Panc1 (cell line): ENCODE data around the gene PDE9A.

Source experiments
- CTCF ChIP-seq: fragments of 450-650 bp; IDR thresholded peaks from 2 replicates; pipeline ENCODE4 v1.5.1; 2017; ENCODE audit warnings: mild to moderate bottlenecking
- POLR2AphosphoS5 ChIP-seq: IDR thresholded peaks from 2 replicates; pipeline ENCODE4 v1.6.1; 2012; ENCODE audit warnings: mild to moderate bottlenecking, low read depth, low read length, moderate library complexity
- SIN3A ChIP-seq: IDR thresholded peaks from 2 replicates; pipeline ENCODE4 v1.6.1; 2012; ENCODE audit warnings: low read depth, mild to moderate bottlenecking, low read length, moderate library complexity, borderline replicate concordance; ENCODE audit not compliant: insufficient read depth

DNA sequence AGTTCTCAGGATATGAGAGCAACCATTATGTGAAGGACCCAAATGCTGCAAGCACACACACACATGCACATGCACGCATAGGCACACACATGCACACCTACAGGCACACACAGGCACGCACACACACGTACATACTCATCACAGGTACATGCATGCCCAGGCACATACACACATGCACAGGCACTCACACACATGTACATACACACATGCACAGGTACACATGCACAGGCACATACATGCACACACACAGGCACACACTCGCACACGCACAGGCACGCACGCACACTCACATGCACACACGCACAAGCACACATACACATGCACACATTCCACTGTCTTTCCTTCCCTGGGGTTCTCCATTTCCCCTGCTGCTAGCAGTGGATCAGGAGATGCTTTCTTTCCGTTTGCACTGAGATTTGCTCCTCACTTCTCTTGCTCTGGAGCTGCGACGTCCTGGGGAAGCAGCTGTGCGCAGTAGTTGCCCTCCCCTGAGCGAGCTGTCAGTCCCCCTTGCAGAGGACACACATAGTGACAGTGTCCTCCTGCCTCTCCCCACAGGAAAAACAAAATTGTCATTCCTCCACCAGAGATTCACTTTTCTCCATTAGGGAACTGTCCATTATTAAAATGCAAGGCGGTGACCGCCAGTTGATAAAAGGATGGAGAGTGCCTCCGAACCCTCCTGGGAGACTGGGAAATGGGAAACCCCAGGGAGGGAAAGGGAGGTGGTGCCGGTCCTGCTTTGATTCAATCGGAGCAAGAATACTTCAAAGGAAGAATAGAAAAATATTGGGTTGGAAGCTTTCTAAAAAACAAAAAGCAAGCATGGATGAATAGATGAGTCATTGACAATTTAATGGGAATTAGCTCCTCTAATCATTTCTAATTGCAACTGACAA lies 156.4 kb downstream of the PDE9A start:
- TF ChIP-seq SIN3A (no peak), CTCF (no peak), POLR2AphosphoS5 (no peak)
